Body of pancreas (tissue), 4 donors: ENCODE data around the gene B3GAT3. TPM values are rescaled to one million over a fixed set of nuclear protein-coding genes. Genes with fewer than 3 reads are reported as not detected.
"Not testable (repeated sequence)": the region's sequence is repeated elsewhere in the genome, so short reads cannot be mapped to it uniquely, and the experiment has no call there.

Experiments
- ATAC-seq: fragments of 150-250 bp; one replicate; pipeline ENCODE4 v1.9.1; 2016
- DNase-seq, 4 donors: peaks; one replicate each; pipeline ENCODE4 v3.0.0-alpha.2; 2019
- H3K27ac ChIP-seq, 4 donors: fragments of 200-600 bp; sonication (generic); 1 replicate in 3 of 4; 2 replicates in 1 of 4; pipeline versions ENCODE4 v1.5.1 to v1.6.1; 2016 to 2019; ENCODE audit warnings: mild to moderate bottlenecking in 1 of 4, mixed read lengths in 1 of 4, moderate library complexity in 1 of 4
- H3K27me3 ChIP-seq, 2 donors: fragments of 200-600 bp; sonication (generic); one replicate each; pipeline ENCODE4 v1.6.0; 2016; ENCODE audit warnings: mild to moderate bottlenecking in 1 of 2
- H3K36me3 ChIP-seq, 2 donors: fragments of 200-600 bp; sonication (generic); replicated peaks in 1 of 2; 2 replicates each; pipeline ENCODE4 v1.5.1; 2016; ENCODE audit warnings: low read depth in 2 of 2; ENCODE audit not compliant: insufficient read depth in 1 of 2
- H3K4me1 ChIP-seq: fragments of 200-600 bp; sonication (generic); one replicate; pipeline ENCODE4 v1.6.0; 2016
- H3K4me3 ChIP-seq, 2 donors: fragments of 200-600 bp; sonication (generic); 1 replicate in 1 of 2; 2 replicates in 1 of 2; pipeline ENCODE4 v1.5.1; 2016 to 2019
- H3K9me3 ChIP-seq, 3 donors: fragments of 200-600 bp; sonication (generic); 1 replicate in 2 of 3; 2 replicates in 1 of 3; pipeline ENCODE4 v1.5.1; 2016
- POLR2A ChIP-seq, 3 donors: fragments of 450-650 bp; IDR thresholded peaks; one replicate each; pipeline ENCODE4 v1.6.1; 2016; ENCODE audit warnings: antibody characterized with exemption in 3 of 3, mild to moderate bottlenecking in 2 of 3
- WGBS, 2 donors: methylation state at CpG; one replicate each; pipeline ENCODE4 v1.1.5; 2017; 5-methylcytosine and 5-hydroxymethylcytosine counted together
- intact Hi-C: fragments of 100-400 bp; cut with DNase I; formaldehyde crosslinking; loops from one replicate; pipeline ENCODE4 v1.15.1; 2023
- total RNA-seq, 2 donors: library from RNA; depleted of rRNA; stranded (reverse); fragments of >200 nt; gene quantifications; one replicate each; pipeline ENCODE4 v1.1.0, GENCODE V29; 2016
- TF ChIP-seq, protein P1 (sequence below), 7 experiments: fragments of 450-650 bp in 4 of 7; fragments of 200-600 bp in 3 of 7; sonication (generic) in 3 of 7; IDR thresholded peaks; one replicate each; pipeline ENCODE4 v1.5.1; 2016 to 2019; ENCODE audit warnings: antibody characterized with exemption in 7 of 7

The B3GAT3 gene
- total RNA-seq, 2 donors from 2014 or later = 17.1 to 63.0 TPM

DNA sequence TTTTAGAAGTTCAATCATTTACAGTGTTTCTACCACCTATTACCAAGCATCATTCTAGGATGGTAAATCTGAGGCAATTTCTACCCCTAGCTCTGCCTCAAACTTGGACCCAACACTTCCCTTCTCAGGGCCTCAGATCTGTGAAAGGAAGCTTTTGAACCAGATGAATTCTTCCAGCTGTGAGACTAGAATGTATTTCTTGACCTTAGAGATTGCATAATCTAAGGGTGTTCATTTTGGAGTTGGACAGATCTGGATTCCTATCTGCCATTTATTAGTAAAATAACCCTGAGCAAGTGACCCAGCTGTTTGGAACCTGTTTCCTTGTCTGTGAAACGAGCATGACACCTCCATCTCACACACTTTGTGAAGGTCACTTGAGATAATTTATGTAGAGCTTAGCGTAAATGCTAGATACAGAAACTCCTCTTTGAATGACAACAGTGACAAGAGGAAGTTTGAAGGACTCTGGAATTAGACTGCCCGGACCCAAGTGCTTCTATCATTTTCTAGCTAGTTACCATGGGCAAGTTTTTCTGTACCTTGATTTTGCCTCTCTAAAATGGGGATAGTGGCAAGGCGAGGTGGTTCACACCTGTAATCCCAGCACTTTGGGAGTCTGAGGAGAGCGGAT, 35.1 kb upstream of the B3GAT3 start:
- intact Hi-C loops = no loop called here
- ATAC-seq = no peak
- TF ChIP-seq, protein P1, sequence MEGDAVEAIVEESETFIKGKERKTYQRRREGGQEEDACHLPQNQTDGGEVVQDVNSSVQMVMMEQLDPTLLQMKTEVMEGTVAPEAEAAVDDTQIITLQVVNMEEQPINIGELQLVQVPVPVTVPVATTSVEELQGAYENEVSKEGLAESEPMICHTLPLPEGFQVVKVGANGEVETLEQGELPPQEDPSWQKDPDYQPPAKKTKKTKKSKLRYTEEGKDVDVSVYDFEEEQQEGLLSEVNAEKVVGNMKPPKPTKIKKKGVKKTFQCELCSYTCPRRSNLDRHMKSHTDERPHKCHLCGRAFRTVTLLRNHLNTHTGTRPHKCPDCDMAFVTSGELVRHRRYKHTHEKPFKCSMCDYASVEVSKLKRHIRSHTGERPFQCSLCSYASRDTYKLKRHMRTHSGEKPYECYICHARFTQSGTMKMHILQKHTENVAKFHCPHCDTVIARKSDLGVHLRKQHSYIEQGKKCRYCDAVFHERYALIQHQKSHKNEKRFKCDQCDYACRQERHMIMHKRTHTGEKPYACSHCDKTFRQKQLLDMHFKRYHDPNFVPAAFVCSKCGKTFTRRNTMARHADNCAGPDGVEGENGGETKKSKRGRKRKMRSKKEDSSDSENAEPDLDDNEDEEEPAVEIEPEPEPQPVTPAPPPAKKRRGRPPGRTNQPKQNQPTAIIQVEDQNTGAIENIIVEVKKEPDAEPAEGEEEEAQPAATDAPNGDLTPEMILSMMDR (IDR thresholded peaks at IDR 0.05) = no peak
- no peak for TF ChIP-seq POLR2A (IDR thresholded peaks at IDR 0.05)
- DNase-seq = no peak
- no peak overlapping the region for H3K4me3 ChIP-seq
- WGBS, 2 donors = 47 to 67% methylated on average over 5 of the region's 5 CpGs
- H3K4me1 ChIP-seq = peaks cover 7% of the 10 kb centered on the region
- H3K36me3 ChIP-seq = no peaks in the 10 kb centered on the region
- H3K27ac ChIP-seq = no peak overlapping the region
- H3K9me3 ChIP-seq = no peaks in the 10 kb centered on the region
- H3K27me3 ChIP-seq = no peaks in the 10 kb centered on the region

DNA sequence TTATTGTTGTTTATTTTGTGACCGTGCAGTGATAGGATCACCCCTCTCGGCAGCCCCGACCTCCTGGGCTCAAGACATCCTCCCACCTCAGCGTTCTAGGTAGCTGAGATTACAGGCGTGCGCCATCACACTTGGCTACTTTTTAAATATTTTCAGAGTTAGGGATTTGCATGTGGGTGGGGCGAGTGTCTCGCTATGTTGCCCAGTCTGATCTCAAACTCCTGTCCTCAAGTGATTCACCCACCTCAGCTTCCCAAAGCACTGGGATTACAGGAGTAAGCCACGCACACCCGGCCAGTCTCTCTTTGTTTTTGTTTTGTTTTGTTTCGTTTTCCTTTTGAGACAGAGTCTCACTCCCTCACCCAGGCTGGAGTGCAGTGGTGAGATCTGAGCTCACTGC, 32.5 kb upstream of the B3GAT3 start:
- Histone ChIP-seq H3K27ac (no peak overlapping the region), H3K27me3 (no peaks in the 10 kb centered on the region), H3K4me1 (peaks cover 14% of the 10 kb centered on the region), H3K9me3 (no peaks in the 10 kb centered on the region), H3K4me3 (no peak overlapping the region), H3K36me3 (peaks cover 0 to under 1% of the 10 kb centered on the region in 2 donors)
- TF ChIP-seq, protein P1 (IDR thresholded peaks at IDR 0.05) = no peak
- no peak for TF ChIP-seq POLR2A (IDR thresholded peaks at IDR 0.05)
- DNase-seq (no peak), ATAC-seq (no peak)
- 84 to 85% methylated on average over 11 of the region's 11 CpGs for WGBS, 2 donors
- intact Hi-C loops = no loop called here

DNA sequence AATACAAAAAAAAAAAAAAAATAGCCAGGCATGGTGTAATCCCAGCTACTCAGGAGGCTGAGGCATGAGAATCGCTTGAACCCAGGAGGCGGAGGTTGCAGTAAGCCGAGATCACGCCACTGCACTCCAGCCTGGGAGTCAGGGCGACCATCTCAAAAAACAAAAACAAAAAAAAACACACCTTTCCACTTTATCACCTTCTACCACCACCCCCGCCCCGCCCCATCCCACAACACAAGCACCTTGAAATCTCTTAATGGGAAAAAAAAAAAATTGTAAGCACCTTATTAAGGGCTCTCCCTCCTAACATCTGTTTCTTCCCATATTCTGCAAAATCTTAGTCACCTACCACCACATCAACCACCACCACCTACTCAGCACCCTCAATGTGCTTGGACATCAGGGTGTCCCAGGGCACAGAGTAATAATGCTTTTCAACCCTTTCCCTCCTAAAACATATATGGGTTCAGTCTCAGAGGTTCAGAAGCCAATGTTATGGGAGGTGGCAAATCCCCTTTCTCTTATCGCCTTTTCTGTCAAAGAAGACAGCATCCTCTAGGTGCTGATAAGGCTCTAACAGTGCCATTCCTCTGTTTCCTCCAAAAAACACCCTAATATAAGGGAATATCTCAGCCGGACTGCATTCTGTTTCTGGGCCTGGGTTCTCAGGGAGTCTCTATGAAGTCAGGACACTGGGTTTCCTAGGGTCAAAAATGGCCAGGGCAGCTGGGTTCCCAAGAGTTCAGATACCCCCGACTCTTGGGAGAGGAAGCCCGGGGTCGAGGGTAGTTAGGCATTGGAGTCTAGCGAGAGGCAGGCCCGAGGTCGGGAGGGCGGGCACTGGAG, 30.6 kb upstream of the B3GAT3 start:
- Histone ChIP-seq H3K27ac (peak overlapping the region; percentile 71 to 93 (median 86)), H3K27me3 (no peaks in the 10 kb centered on the region), H3K4me3 (peak overlapping the region; percentile 70 to 73), H3K36me3 (peaks cover 0 to 7% of the 10 kb centered on the region in 2 donors), H3K4me1 (peaks cover 25% of the 10 kb centered on the region), H3K9me3 (no peaks in the 10 kb centered on the region)
- ATAC-seq (no peak), DNase-seq (no peak)
- intact Hi-C loops = no loop called here
- TF ChIP-seq, protein P1 (IDR thresholded peaks at IDR 0.05) = no peak
- TF ChIP-seq POLR2A (IDR thresholded peaks at IDR 0.05) = no peak
- WGBS, 2 donors = 26 to 40% methylated on average over 13 to 16 of the region's 16 CpGs

DNA sequence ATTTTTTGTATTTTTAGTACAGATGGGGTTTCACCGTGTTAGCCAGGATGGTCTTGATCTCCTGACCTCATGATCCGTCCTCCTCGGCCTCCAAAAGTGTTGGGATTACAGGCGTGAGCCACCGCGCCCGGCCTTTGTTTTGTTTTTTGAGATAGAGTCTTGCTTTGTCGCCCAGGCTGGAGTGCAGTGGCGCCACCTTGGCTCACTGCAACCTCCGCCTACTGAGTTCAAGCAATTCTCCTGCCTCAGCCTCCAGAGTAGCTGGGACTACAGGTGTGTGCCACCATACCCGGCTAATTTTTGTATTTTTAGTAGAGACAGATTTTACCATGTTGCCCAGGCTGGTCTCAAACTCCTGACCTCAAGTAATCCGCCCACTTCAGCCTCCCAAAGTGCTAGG, 28.5 kb upstream of the B3GAT3 start:
- intact Hi-C loops, ATAC-seq, DNase-seq, H3K4me3 ChIP-seq, H3K9me3 ChIP-seq, H3K27ac ChIP-seq, H3K36me3 ChIP-seq, H3K27me3 ChIP-seq: not testable (repeated sequence)
- 89 to 90% methylated on average over 12 of the region's 12 CpGs for WGBS, 2 donors
- peaks cover 38% of the 10 kb centered on the region for H3K4me1 ChIP-seq

DNA sequence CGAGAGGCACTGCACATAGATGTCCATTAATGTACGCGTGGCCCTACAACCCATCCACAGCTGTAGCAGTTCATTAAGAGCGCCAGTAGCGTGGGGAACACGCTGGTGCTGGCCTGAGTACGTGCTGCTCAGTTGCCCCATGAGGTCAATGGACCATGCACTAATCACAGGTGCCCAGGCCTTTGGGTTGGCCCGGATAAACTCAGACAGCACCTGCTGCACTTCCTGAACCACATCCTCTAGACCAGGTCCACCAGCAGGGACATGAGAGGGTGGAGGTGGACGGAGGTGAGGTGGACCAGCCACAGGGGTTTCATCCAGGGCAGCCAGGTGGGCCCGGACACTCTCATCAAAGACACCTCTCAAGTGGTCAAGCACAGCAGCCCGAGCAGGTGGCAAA, 27.7 kb upstream of the B3GAT3 start:
- no peaks in the 10 kb centered on the region for H3K27me3 ChIP-seq
- peaks cover 0 to 7% of the 10 kb centered on the region in 2 donors for H3K36me3 ChIP-seq
- H3K4me3 ChIP-seq = no peak overlapping the region
- no peak overlapping the region for H3K27ac ChIP-seq
- H3K9me3 ChIP-seq = no peaks in the 10 kb centered on the region
- H3K4me1 ChIP-seq = peaks cover 46% of the 10 kb centered on the region
- 87 to 88% methylated on average over 11 of the region's 11 CpGs for WGBS, 2 donors
- DNase-seq = no peak
- intact Hi-C loops = no loop called here
- ATAC-seq = no peak
- TF ChIP-seq, protein P1 (IDR thresholded peaks at IDR 0.05) = no peak
- no peak for TF ChIP-seq POLR2A (IDR thresholded peaks at IDR 0.05)
